ENCODE data around the gene PPM1G.

The PPM1G gene

DNA sequence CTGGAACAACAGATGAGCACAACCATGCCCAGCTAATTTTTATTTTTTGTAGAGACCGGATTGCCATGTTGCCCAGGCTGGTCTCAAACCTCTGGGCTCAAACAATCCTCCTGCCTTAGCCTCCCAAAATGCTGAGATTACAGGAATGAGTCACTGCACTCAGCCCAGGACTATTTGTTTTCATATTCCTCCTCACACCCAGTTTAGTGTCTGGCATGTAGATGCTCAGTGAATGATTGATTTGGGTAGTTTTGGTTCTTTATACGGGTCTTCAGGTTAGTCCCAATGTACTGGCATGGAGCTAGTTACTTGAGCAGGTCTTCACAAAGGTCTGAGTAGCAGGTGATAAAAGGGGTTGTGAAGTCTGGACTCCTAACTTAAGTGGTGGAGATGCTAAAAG, 45.5 kb downstream of the PPM1G start:
- no peak overlapping the region for H3K4me3 ChIP-seq (ENCODE audit: low read depth, low read length)
- DNase-seq (ENCODE audit: low read depth) = no peak
- TF ChIP-seq, protein P1, sequence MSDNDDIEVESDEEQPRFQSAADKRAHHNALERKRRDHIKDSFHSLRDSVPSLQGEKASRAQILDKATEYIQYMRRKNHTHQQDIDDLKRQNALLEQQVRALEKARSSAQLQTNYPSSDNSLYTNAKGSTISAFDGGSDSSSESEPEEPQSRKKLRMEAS (IDR thresholded peaks at IDR 0.05; ENCODE audit: low read depth, low read length) = no peak
- TF ChIP-seq, protein P2, sequence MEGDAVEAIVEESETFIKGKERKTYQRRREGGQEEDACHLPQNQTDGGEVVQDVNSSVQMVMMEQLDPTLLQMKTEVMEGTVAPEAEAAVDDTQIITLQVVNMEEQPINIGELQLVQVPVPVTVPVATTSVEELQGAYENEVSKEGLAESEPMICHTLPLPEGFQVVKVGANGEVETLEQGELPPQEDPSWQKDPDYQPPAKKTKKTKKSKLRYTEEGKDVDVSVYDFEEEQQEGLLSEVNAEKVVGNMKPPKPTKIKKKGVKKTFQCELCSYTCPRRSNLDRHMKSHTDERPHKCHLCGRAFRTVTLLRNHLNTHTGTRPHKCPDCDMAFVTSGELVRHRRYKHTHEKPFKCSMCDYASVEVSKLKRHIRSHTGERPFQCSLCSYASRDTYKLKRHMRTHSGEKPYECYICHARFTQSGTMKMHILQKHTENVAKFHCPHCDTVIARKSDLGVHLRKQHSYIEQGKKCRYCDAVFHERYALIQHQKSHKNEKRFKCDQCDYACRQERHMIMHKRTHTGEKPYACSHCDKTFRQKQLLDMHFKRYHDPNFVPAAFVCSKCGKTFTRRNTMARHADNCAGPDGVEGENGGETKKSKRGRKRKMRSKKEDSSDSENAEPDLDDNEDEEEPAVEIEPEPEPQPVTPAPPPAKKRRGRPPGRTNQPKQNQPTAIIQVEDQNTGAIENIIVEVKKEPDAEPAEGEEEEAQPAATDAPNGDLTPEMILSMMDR (IDR thresholded peaks at IDR 0.05; ENCODE audit: low read depth, low read length) = no peak
- TF ChIP-seq MYC (IDR thresholded peaks at IDR 0.05; ENCODE audit: low read depth, low read length) = no peak
- no peak for TF ChIP-seq POLR2A (IDR thresholded peaks at IDR 0.05; ENCODE audit: extremely low read depth, insufficient read length)

DNA sequence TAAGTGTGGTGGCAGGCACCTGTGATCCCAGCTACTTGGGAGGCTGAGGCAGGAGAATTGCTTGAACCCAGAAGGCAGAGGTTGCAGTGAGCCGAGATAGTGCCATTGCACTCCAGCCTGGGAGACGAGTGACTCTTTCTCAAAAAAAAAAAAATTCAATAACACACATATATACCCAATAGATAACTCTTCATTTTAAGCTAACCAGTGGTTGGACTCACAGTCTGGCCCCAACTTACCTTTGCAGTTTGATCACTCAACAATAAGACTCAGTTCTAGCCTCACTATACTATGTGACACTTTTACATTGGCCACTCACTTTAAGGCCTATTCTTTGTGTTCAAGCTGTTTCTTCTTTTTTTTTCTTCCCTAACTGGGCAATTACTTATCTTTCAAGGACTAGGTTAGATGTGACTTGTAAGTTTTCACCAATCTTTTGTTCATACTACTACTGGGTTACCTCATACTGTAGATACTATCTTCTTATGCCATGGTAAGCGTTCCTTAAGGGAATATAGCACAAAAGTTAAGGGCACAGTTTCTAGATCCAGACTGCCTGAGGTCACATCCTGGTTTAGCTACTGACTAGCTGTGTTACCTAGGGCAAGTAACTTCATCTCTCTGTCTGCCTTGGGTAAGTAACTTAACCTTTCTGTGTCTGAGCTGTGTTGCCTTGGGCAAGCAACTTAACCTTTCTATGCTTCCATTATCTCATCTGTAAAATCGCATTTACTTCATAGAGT, 46.5 kb downstream of the PPM1G start:
- DNase-seq (ENCODE audit: low read depth) = no peak
- no peak overlapping the region for H3K4me3 ChIP-seq (ENCODE audit: low read depth, low read length)
- TF ChIP-seq MYC (IDR thresholded peaks at IDR 0.05; ENCODE audit: low read depth, low read length) (no peak), POLR2A (IDR thresholded peaks at IDR 0.05; ENCODE audit: extremely low read depth, insufficient read length) (no peak)
- TF ChIP-seq, protein P2 (IDR thresholded peaks at IDR 0.05; ENCODE audit: low read depth, low read length) = no peak
- TF ChIP-seq, protein P1 (IDR thresholded peaks at IDR 0.05; ENCODE audit: low read depth, low read length) = no peak

DNA sequence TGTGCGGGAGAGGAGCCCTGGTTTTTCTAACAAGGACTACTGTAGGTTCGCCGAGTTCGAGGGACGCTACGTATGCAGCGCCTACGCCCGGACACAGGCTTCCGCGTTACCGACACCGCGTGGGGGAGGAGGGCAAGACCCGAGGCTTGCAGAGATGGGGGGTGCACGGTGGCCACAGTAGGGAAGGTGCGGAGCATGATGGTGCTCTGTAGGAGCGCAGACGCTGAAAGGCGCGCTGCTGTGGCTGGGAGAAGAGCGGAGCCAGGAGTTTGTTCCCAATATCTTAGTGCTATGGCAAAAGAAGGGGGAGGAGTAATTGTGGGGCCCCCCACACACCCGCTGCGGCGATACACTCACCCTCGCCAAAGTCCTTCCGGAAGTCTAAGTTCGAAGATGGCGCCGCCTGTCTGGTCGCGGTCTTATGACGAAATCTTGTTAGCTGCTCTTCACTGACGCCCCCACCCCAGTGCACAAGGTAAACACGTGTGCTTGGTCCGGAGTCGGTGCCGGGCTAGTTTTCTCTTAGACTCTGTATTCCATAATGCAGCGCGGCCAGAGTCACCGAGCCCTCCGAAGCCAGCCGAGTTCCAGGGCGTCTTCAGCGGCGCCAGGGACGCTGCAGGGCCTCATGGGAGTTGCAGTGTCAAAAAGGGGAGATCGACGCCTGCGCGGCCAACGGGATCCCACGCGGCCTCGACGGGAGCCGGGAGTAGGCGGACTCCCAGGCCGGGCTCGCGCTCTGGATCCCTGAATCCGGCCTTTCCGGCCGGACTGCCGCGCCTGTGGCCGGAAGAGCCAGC, 52.8 kb downstream of the PPM1G start, which contains the start of gene GTF3C2:
TSS of gene GTF3C2 (minus strand) at position 383 of the 800 bp plus-strand sequence. CDS start 13,210 bp downstream, outside the sequence.
- peak; percentile 97 for TF ChIP-seq MYC (IDR thresholded peaks at IDR 0.05; ENCODE audit: low read depth, low read length)
- TF ChIP-seq, protein P2 (IDR thresholded peaks at IDR 0.05; ENCODE audit: low read depth, low read length) = no peak
- peak; percentile 58 for TF ChIP-seq POLR2A (IDR thresholded peaks at IDR 0.05; ENCODE audit: extremely low read depth, insufficient read length)
- TF ChIP-seq, protein P1 (IDR thresholded peaks at IDR 0.05; ENCODE audit: low read depth, low read length) = peak; percentile 98
- DNase-seq (ENCODE audit: low read depth) = peak; percentile 100
- peak within 1 kb of the TSS; percentile 81 for H3K4me3 ChIP-seq (ENCODE audit: low read depth, low read length)

DNA sequence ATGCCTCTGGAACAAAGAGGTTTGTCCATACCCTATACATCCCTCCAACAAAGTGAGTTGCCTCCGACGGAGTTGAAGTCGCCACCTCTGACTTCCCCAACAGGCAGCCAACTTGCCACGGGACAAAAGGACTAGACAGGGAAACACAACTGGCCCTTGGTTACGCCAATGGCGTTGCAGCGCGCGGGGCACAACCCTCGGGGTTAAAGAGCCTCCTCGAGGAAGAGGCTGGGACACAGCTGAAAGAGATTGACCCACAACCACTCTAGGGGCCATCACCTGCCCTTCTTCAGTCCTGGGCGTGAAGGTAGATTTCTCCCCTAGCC, 53.4 kb downstream of the PPM1G start:
- peak; percentile 89 for DNase-seq (ENCODE audit: low read depth)
- peak overlapping the region; percentile 81 for H3K4me3 ChIP-seq (ENCODE audit: low read depth, low read length)
- TF ChIP-seq MYC (IDR thresholded peaks at IDR 0.05; ENCODE audit: low read depth, low read length) = no peak
- no peak for TF ChIP-seq POLR2A (IDR thresholded peaks at IDR 0.05; ENCODE audit: extremely low read depth, insufficient read length)
- TF ChIP-seq, protein P1 (IDR thresholded peaks at IDR 0.05; ENCODE audit: low read depth, low read length) = no peak
- TF ChIP-seq, protein P2 (IDR thresholded peaks at IDR 0.05; ENCODE audit: low read depth, low read length) = no peak

DNA sequence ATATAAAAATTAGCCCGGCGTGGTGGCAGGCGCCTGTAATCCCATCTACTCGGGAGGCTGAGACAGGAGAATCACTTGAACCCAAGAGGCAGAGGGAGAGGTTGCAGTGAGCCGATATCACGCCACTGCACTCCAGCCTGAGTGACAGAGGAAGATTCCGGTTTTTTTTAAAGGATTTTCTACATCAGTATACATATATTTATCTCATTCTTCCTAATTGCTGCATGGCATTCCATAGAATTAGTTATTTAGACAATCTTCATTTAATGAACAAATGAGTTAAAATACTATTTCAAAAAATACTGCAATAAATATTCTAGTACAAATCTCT, 54.8 kb downstream of the PPM1G start:
- DNase-seq (ENCODE audit: low read depth) = no peak
- TF ChIP-seq MYC (IDR thresholded peaks at IDR 0.05; ENCODE audit: low read depth, low read length) = no peak
- TF ChIP-seq, protein P1 (IDR thresholded peaks at IDR 0.05; ENCODE audit: low read depth, low read length) = no peak
- TF ChIP-seq POLR2A (IDR thresholded peaks at IDR 0.05; ENCODE audit: extremely low read depth, insufficient read length) = no peak
- TF ChIP-seq, protein P2 (IDR thresholded peaks at IDR 0.05; ENCODE audit: low read depth, low read length) = no peak
- peak overlapping the region; percentile 81 for H3K4me3 ChIP-seq (ENCODE audit: low read depth, low read length)

Data from NB4 (cell line).